Measurements from ENCODE around the gene TMPRSS4.
A peak's percentile ranks its signal among the peaks of the same experiment; 100 is the strongest.

Gene TMPRSS4

GRCh38 chr11:118071416-118072030 is 5.4 kb upstream of the TMPRSS4 start:
- Histone ChIP-seq H3K9me3 (ENCODE audit: severe bottlenecking) (no peaks in the 10 kb centered on the region), H3K27me3 (ENCODE audit: insufficient read depth, poor library complexity, severe bottlenecking) (no peaks in the 10 kb centered on the region)
- TF ChIP-seq CTCF (IDR thresholded peaks at IDR 0.05; ENCODE audit: poor library complexity, severe bottlenecking): no peak

GRCh38 chr11:118073554-118073953 is 3.3 kb upstream of the TMPRSS4 start:
- no peak for ATAC-seq (ENCODE audit: low read depth)
- H3K27ac ChIP-seq (ENCODE audit: poor library complexity, severe bottlenecking): no peak overlapping the region
- TF ChIP-seq CTCF (IDR thresholded peaks at IDR 0.05; ENCODE audit: poor library complexity, severe bottlenecking): no peak
- no peaks in the 10 kb centered on the region for H3K36me3 ChIP-seq (ENCODE audit: low read depth)
- no peaks in the 10 kb centered on the region for H3K27me3 ChIP-seq (ENCODE audit: insufficient read depth, poor library complexity, severe bottlenecking)
- H3K4me1 ChIP-seq (ENCODE audit: insufficient read depth, poor library complexity, severe bottlenecking): peaks cover 32% of the 10 kb centered on the region
- H3K9me3 ChIP-seq (ENCODE audit: severe bottlenecking): no peaks in the 10 kb centered on the region
- H3K4me3 ChIP-seq (ENCODE audit: severe bottlenecking): no peak overlapping the region
- DNase-seq (ENCODE audit: low spot score): no peak

More at GRCh38 chr11:118071416-118072030, 5.4 kb upstream of the TMPRSS4 start:
- no peak overlapping the region for H3K27ac ChIP-seq (ENCODE audit: poor library complexity, severe bottlenecking)
- peaks cover 22% of the 10 kb centered on the region for H3K4me1 ChIP-seq (ENCODE audit: insufficient read depth, poor library complexity, severe bottlenecking)
- no peak for ATAC-seq (ENCODE audit: low read depth)
- no peak for DNase-seq (ENCODE audit: low spot score)
- H3K36me3 ChIP-seq (ENCODE audit: low read depth): no peaks in the 10 kb centered on the region
- H3K4me3 ChIP-seq (ENCODE audit: severe bottlenecking): no peak overlapping the region

- DNase-seq (ENCODE audit: low spot score) (no peak), ATAC-seq (ENCODE audit: low read depth) (no peak)
- H3K36me3 ChIP-seq (ENCODE audit: low read depth): no peaks in the 10 kb centered on the region
- no peaks in the 10 kb centered on the region for H3K27me3 ChIP-seq (ENCODE audit: insufficient read depth, poor library complexity, severe bottlenecking)
- H3K27ac ChIP-seq (ENCODE audit: poor library complexity, severe bottlenecking): peak overlapping the region; percentile 69
- no peaks in the 10 kb centered on the region for H3K9me3 ChIP-seq (ENCODE audit: severe bottlenecking)
- TF ChIP-seq CTCF (IDR thresholded peaks at IDR 0.05; ENCODE audit: poor library complexity, severe bottlenecking): no peak
- H3K4me1 ChIP-seq (ENCODE audit: insufficient read depth, poor library complexity, severe bottlenecking): peaks cover 32% of the 10 kb centered on the region
- no peak overlapping the region for H3K4me3 ChIP-seq (ENCODE audit: severe bottlenecking)
Observed at GRCh38 chr11:118074091-118074685, 2.7 kb upstream of the TMPRSS4 start.

GRCh38 chr11:118074785-118075184 is 2.1 kb upstream of the TMPRSS4 start:
- DNase-seq (ENCODE audit: low spot score) (peak; percentile 88), ATAC-seq (ENCODE audit: low read depth) (peak; percentile 91)
- Histone ChIP-seq H3K4me3 (ENCODE audit: severe bottlenecking) (no peak overlapping the region), H3K9me3 (ENCODE audit: severe bottlenecking) (no peaks in the 10 kb centered on the region), H3K27ac (ENCODE audit: poor library complexity, severe bottlenecking) (peak overlapping the region; percentile 69), H3K4me1 (ENCODE audit: insufficient read depth, poor library complexity, severe bottlenecking) (peaks cover 32% of the 10 kb centered on the region), H3K36me3 (ENCODE audit: low read depth) (no peaks in the 10 kb centered on the region), H3K27me3 (ENCODE audit: insufficient read depth, poor library complexity, severe bottlenecking) (no peaks in the 10 kb centered on the region)
- peak; percentile 20 for TF ChIP-seq CTCF (IDR thresholded peaks at IDR 0.05; ENCODE audit: poor library complexity, severe bottlenecking)

- ATAC-seq (ENCODE audit: low read depth) (no peak), DNase-seq (ENCODE audit: low spot score) (no peak)
- H3K9me3 ChIP-seq (ENCODE audit: severe bottlenecking): no peaks in the 10 kb centered on the region
- peaks cover 39% of the 10 kb centered on the region for H3K4me1 ChIP-seq (ENCODE audit: insufficient read depth, poor library complexity, severe bottlenecking)
- no peaks in the 10 kb centered on the region for H3K27me3 ChIP-seq (ENCODE audit: insufficient read depth, poor library complexity, severe bottlenecking)
- no peak for TF ChIP-seq CTCF (IDR thresholded peaks at IDR 0.05; ENCODE audit: poor library complexity, severe bottlenecking)
- no peaks in the 10 kb centered on the region for H3K36me3 ChIP-seq (ENCODE audit: low read depth)
- H3K4me3 ChIP-seq (ENCODE audit: severe bottlenecking): no peak overlapping the region
- H3K27ac ChIP-seq (ENCODE audit: poor library complexity, severe bottlenecking): no peak overlapping the region
Observed at GRCh38 chr11:118078911-118079411, 2.1 kb downstream of the TMPRSS4 start.
